Adrenal gland (tissue), 5 donors: ENCODE measurements around the gene MEIS3.

Source experiments
- POLR2A ChIP-seq, 2 donors: fragments of 450-650 bp; IDR thresholded peaks; one replicate each; pipeline ENCODE4 v1.6.1; 2017; ENCODE audit warnings: antibody characterized with exemption in 2 of 2, mild to moderate bottlenecking in 2 of 2, moderate library complexity in 1 of 2
- TF ChIP-seq, protein P1 (sequence below), 6 experiments: fragments of 450-650 bp in 4 of 6; fragments of 200-600 bp in 2 of 6; sonication (generic) in 1 of 6; IDR thresholded peaks; 1 replicate in 5 of 6; 2 replicates in 1 of 6; pipeline versions ENCODE4 v1.5.1 to v1.8.0; 2016 to 2021; ENCODE audit warnings: antibody characterized with exemption in 6 of 6, mild to moderate bottlenecking in 2 of 6, moderate library complexity in 1 of 6
- donor health status: DM: no; HTN: no; CAD: no.

DNA sequence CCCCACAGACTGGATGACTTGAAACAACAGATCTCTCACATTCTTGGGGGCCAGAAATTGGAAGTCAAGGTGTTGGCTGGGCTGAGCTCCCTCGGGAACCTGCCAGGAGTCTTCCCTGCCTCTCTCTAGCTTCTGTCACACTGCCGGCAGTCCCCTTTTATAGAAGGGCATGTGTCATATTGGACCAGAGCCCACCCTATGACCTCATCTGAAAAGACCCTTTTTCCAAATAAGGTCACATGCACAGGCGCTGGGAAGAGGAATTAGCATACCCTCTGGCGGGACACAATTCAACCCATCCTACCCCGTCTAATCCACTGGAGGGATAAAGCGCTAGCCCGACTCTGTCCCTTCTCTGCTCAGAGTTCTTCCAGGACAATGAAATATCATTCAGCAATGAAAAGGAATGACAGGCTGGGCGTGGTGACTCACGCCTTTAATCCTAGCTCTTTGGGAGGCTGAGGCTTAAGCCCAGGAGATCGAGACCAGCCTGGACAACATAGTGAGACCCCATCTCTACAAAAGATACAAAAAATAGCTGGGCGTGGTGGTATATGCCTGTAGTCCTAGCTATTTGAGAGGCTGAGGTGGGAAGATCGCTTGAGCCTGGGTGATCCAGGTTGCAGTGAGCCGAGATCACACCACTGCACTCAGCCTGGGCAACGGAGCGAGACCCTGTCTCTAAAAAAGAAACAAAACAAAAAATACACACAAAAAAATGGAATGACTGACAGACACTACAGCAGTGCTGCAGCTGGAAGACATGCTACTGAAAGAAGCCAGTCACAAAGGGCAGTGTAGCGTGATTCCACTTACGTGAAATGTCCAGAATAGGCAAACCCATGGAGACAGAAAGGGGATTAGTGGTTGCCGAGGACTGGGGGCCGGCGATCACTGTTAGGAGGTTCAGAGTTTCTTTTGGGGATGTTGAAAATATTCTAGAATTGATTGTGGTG, 28.5 kb downstream of the MEIS3 start:
- TF ChIP-seq POLR2A (IDR thresholded peaks at IDR 0.05) = no peak
- TF ChIP-seq, protein P1, sequence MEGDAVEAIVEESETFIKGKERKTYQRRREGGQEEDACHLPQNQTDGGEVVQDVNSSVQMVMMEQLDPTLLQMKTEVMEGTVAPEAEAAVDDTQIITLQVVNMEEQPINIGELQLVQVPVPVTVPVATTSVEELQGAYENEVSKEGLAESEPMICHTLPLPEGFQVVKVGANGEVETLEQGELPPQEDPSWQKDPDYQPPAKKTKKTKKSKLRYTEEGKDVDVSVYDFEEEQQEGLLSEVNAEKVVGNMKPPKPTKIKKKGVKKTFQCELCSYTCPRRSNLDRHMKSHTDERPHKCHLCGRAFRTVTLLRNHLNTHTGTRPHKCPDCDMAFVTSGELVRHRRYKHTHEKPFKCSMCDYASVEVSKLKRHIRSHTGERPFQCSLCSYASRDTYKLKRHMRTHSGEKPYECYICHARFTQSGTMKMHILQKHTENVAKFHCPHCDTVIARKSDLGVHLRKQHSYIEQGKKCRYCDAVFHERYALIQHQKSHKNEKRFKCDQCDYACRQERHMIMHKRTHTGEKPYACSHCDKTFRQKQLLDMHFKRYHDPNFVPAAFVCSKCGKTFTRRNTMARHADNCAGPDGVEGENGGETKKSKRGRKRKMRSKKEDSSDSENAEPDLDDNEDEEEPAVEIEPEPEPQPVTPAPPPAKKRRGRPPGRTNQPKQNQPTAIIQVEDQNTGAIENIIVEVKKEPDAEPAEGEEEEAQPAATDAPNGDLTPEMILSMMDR (IDR thresholded peaks at IDR 0.05) = no peak
